SU-DHL-6 (cell line): ENCODE measurements around the gene IL22.

Source experiments
- H2AFZ ChIP-seq: fragments of 200-600 bp; sonication (generic); 2 replicates; pipeline ENCODE4 v1.6.1; 2014; ENCODE audit warnings: low read depth, mild to moderate bottlenecking, moderate library complexity, mixed read lengths, antibody characterized with exemption, low read length; ENCODE audit not compliant: severe bottlenecking
- H3F3A ChIP-seq: fragments of 200-600 bp; shearing (Covaris generic); 2 replicates; pipeline ENCODE4 v1.6.0; 2016; ENCODE audit warnings: antibody characterized with exemption, mild to moderate bottlenecking; ENCODE audit not compliant: insufficient read depth
- H3K27ac ChIP-seq: fragments of 200-600 bp; sonication (generic); 2 replicates; pipeline ENCODE4 v1.5.1; 2016; ENCODE audit warnings: low read depth, mild to moderate bottlenecking, low read length, moderate library complexity, mixed read lengths
- H3K27me3 ChIP-seq: fragments of 200-600 bp; sonication (generic), shearing (Covaris generic); 2 replicates; pipeline ENCODE4 v1.6.0; 2014; ENCODE audit warnings: mild to moderate bottlenecking, low read length
- H3K36me3 ChIP-seq: fragments of 200-600 bp; sonication (generic); 2 replicates; pipeline ENCODE4 v1.6.1; 2014; ENCODE audit warnings: mild to moderate bottlenecking, low read length, mixed read lengths
- H3K4me2 ChIP-seq: fragments of 300-600, 200-600 bp; shearing (Covaris generic), sonication (generic); 2 replicates; pipeline ENCODE4 v1.6.0; 2014; ENCODE audit warnings: low read length, low read depth, mild to moderate bottlenecking; ENCODE audit not compliant: poor library complexity, severe bottlenecking
- H3K4me3 ChIP-seq: fragments of 200-600 bp; sonication (generic); 2 replicates; pipeline ENCODE4 v1.5.1; 2014; ENCODE audit warnings: antibody characterized with exemption, low read length, mild to moderate bottlenecking, mixed read lengths; ENCODE audit not compliant: insufficient read depth, poor library complexity, severe bottlenecking
- H3K79me2 ChIP-seq: fragments of 200-600 bp; sonication (generic); 2 replicates; pipeline ENCODE4 v1.6.1; 2014; ENCODE audit warnings: mild to moderate bottlenecking, low read length, moderate library complexity; ENCODE audit not compliant: insufficient read depth
- H3K9ac ChIP-seq: fragments of 200-600 bp; sonication (generic); 2 replicates; pipeline ENCODE4 v1.7.0; 2014; ENCODE audit warnings: mild to moderate bottlenecking, low read length
- H3K9me2 ChIP-seq: fragments of 200-600 bp; sonication (generic); replicated peaks from 2 replicates; pipeline ENCODE4 v1.6.1; 2014; ENCODE audit warnings: low read length; ENCODE audit not compliant: insufficient read depth
- H3K9me3 ChIP-seq: fragments of 200-600 bp; sonication (generic); 2 replicates; pipeline ENCODE4 v1.6.1; 2014; ENCODE audit warnings: low read length, mixed read lengths; ENCODE audit not compliant: insufficient read depth
- H4K20me1 ChIP-seq: fragments of 200-600 bp; sonication (generic); 2 replicates; pipeline ENCODE4 v1.6.1; 2014; ENCODE audit warnings: low read depth, mild to moderate bottlenecking, antibody characterized with exemption, low read length, moderate library complexity, mixed read lengths
- CTCF ChIP-seq: fragments of 200-600 bp; sonication (generic); IDR thresholded peaks from one replicate; pipeline ENCODE4 v1.5.1; 2017; ENCODE audit warnings: antibody characterized with exemption, mild to moderate bottlenecking, low read length, moderate library complexity; ENCODE audit not compliant: insufficient read depth, poor library complexity, severe bottlenecking
- EZH2phosphoT487 ChIP-seq: fragments of 200-600 bp; sonication (generic), shearing (Covaris generic); conservative IDR thresholded peaks from 2 replicates; pipeline ENCODE4 v1.6.1; 2018; ENCODE audit warnings: mild to moderate bottlenecking, antibody characterized with exemption, low read length, moderate library complexity, mixed read lengths

Gene IL22

GRCh38 chr12:68229956-68230355, 23.4 kb downstream of the IL22 start:
- no peaks in the 10 kb centered on the region for H3K36me3 ChIP-seq
- H3K9me3 ChIP-seq: no peaks in the 10 kb centered on the region
- H3K4me2 ChIP-seq: no peak overlapping the region
- no peaks in the 10 kb centered on the region; the same call in 1 of the 2 replicates for H3K27me3 ChIP-seq
- no peak overlapping the region for H3K4me3 ChIP-seq
- no peaks in the 10 kb centered on the region for H4K20me1 ChIP-seq
- H3K9ac ChIP-seq: no peak overlapping the region
- H2AFZ ChIP-seq: no peak overlapping the region
- H3F3A ChIP-seq: no peaks in the 10 kb centered on the region
- H3K9me2 ChIP-seq: no peaks in the 10 kb centered on the region
- H3K79me2 ChIP-seq: no peaks in the 10 kb centered on the region
- H3K27ac ChIP-seq: no peak overlapping the region
- TF ChIP-seq CTCF (no peak), EZH2phosphoT487 (no peak)

GRCh38 chr12:68227356-68227755, 26.0 kb downstream of the IL22 start:
- H3F3A ChIP-seq: no peaks in the 10 kb centered on the region

GRCh38 chr12:68225576-68226476, 27.6 kb downstream of the IL22 start, which contains the start of gene IL26:
Gene IL26, minus strand, starts transcription at chr12:68225810. Its CDS starts 54 bp downstream, at chr12:68225756.
- Histone ChIP-seq H4K20me1 (no peaks in the 10 kb centered on the region), H3K4me3 (no peak within 1 kb of the TSS), H3K9me3 (no peaks in the 10 kb centered on the region), H3K9ac (no peak within 1 kb of the TSS), H3F3A (no peaks in the 10 kb centered on the region), H3K36me3 (no peaks in the 10 kb centered on the region), H2AFZ (no peak within 1 kb of the TSS), H3K27ac (no peak within 1 kb of the TSS), H3K27me3 (no peaks in the 10 kb centered on the region; the same call in 1 of the 2 replicates), H3K9me2 (no peaks in the 10 kb centered on the region), H3K4me2 (no peak within 1 kb of the TSS), H3K79me2 (no peaks in the 10 kb centered on the region)
- TF ChIP-seq EZH2phosphoT487 (no peak), CTCF (no peak)

More at GRCh38 chr12:68227356-68227755, 26.0 kb downstream of the IL22 start:
- H2AFZ ChIP-seq: no peak overlapping the region
- no peak for TF ChIP-seq EZH2phosphoT487
- no peak for TF ChIP-seq CTCF
- no peaks in the 10 kb centered on the region for H4K20me1 ChIP-seq
- H3K79me2 ChIP-seq: no peaks in the 10 kb centered on the region
- no peaks in the 10 kb centered on the region; the same call in 1 of the 2 replicates for H3K27me3 ChIP-seq
- no peak overlapping the region for H3K9ac ChIP-seq
- H3K9me3 ChIP-seq: no peaks in the 10 kb centered on the region
- no peak overlapping the region for H3K4me2 ChIP-seq
- H3K27ac ChIP-seq: no peak overlapping the region
- no peaks in the 10 kb centered on the region for H3K36me3 ChIP-seq
- no peaks in the 10 kb centered on the region for H3K9me2 ChIP-seq
- no peak overlapping the region for H3K4me3 ChIP-seq
